Measurements from ENCODE around the gene GIGYF2.
"Not testable (repeated sequence)": the region's sequence is repeated elsewhere in the genome, so short reads cannot be mapped to it uniquely, and the experiment has no call there.

GIGYF2 gene

DNA sequence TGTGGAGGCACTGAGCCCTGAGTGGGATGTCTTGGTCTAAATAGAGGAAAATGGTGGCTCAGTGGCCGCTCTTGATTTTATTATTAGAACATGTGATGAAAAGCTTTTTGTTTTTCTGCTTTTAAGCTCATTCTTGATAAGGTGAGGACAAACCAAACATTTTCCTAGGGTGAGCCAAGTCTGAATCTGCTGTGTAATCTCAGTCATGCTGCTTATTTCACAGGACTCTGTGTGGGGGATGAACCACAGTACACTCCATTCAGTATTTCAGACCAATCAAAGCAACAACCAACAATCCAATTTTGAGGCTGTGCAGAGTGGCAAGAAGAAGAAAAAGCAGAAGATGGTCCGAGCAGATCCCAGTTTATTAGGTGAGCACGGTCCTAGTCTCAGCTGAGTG is 152.9 kb downstream of the GIGYF2 start:
- in situ Hi-C loops (cut with HindIII; ENCODE audit: low pct_unique_long_range_greater_than_20kb, low sequenced_read_pairs) = no loop called here
- TF ChIP-seq JUND (IDR thresholded peaks at IDR 0.05; ENCODE audit: low read depth) = no peak
- no peak for DNase-seq (ENCODE audit: low read depth in 1 of 2, low spot score in 1 of 2)

DNA sequence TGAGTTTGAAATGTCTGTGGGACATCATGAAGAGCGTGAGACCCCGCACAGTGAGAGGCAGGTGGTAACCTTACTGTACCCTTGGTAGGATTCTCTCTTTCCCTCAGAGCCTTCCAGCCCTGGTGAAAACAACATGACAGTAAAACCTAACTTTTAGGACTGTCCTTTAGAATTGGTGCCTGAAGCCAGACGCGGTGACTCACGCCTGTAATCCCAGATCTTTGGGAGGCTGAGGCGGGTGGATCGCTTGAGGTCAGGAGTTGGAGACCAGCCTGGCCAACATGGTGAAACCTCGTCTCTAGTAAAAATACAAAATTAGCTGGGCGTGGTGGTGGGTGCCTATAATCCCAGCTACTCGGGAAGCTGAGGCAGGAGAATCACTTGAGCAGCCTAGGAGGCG is 154.9 kb downstream of the GIGYF2 start:
- DNase-seq (ENCODE audit: low read depth in 1 of 2, low spot score in 1 of 2); in situ Hi-C loops (cut with HindIII; ENCODE audit: low pct_unique_long_range_greater_than_20kb, low sequenced_read_pairs): not testable (repeated sequence)

DNA sequence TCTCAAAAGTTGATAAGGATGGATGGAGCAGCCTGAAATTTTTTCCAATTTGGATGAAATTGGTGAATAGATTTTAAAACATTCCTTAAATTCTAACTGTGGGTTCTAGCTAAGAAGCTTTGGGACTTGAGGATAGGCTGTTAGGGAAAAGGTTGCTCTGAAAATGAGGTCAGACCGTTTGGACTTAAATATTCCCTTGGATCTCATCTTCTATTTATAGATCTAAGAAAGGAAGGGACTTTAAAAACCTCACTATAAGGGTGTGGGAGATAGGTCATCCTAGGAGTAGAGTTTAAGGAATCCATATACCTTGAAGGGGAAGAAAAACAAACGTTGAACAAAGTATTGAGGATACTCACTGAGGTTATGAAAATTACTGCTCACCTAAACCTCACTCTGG is 155.5 kb downstream of the GIGYF2 start:
- in situ Hi-C loops (cut with HindIII; ENCODE audit: low pct_unique_long_range_greater_than_20kb, low sequenced_read_pairs) = no loop called here
- no peak for TF ChIP-seq JUND (IDR thresholded peaks at IDR 0.05; ENCODE audit: low read depth)
- DNase-seq (ENCODE audit: low read depth in 1 of 2, low spot score in 1 of 2) = no peak

DNA sequence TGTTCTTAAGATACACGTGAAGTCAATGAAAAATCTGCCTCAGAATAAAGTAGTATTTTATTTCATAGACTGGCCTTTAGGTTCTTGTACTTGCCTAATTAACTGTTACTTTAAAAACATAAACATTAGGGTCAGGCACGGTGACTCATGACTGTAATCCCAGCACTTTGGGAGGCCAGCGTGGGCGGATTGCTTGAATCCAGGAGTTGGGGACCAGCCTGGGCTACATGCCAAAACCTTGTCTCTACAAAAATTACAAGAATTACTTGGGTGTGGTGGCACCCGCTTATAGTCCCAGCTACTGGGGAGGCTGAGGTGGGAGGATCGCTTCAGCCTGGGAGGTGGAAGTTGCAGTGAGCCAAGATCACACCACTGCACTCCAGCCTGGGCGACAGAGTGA is 157.0 kb downstream of the GIGYF2 start:
- TF ChIP-seq JUND (IDR thresholded peaks at IDR 0.05; ENCODE audit: low read depth) = no peak
- in situ Hi-C loops (cut with HindIII; ENCODE audit: low pct_unique_long_range_greater_than_20kb, low sequenced_read_pairs) = no loop called here
- DNase-seq (ENCODE audit: low read depth in 1 of 2, low spot score in 1 of 2) = no peak

DNA sequence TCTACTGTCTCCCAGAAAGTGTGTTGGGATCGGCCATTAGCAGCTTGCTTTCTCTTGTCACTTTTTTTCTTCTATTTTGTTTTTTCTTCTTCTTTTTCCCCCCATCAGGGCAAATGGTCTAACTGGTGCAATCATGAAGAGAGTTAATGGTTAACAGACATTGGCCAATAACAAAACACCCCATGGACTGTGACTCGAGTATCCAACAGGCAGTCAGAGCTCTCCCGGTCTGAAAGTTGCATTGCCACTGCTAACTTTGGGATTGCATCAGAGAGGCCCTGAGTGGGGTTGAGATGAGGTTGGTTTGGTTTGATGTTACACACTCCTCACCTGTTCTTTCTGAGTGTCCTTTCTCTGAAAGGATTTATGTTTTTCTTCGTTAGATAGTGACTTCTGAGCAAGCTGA is 160.0 kb downstream of the GIGYF2 start:
- in situ Hi-C loops (cut with HindIII; ENCODE audit: low pct_unique_long_range_greater_than_20kb, low sequenced_read_pairs) = no loop called here
- no peak for DNase-seq (ENCODE audit: low read depth in 1 of 2, low spot score in 1 of 2)
- TF ChIP-seq JUND (IDR thresholded peaks at IDR 0.05; ENCODE audit: low read depth) = no peak

DNA sequence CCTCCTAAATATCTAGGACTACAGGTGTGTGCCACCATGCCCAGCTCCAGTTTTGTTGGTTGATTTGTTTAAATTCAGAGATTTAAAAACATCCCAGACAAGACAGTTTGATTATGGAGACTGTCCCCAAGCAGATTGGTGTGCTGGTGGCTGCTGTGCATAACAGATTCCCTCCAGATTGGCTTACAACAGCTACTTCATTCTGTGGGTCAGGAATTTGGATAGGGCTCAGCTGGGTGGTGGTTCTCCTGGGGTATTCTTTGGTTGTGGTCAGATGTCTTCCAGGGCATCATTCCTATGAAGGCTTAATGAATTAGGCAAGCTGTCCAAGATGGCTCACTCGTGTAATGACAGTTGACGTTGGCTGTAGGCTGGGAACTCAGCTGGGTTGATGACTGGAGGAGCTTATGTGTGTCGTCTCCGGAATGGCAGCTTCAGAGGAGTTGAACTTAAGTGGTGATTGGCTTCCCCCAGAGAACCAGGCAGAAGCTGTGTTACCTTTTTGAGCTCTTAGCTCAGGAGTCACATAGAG is 162.3 kb downstream of the GIGYF2 start:
- TF ChIP-seq JUND (IDR thresholded peaks at IDR 0.05; ENCODE audit: low read depth) = no peak
- DNase-seq (ENCODE audit: low read depth in 1 of 2, low spot score in 1 of 2) = no peak
- in situ Hi-C loops (cut with HindIII; ENCODE audit: low pct_unique_long_range_greater_than_20kb, low sequenced_read_pairs) = no loop called here

DNA sequence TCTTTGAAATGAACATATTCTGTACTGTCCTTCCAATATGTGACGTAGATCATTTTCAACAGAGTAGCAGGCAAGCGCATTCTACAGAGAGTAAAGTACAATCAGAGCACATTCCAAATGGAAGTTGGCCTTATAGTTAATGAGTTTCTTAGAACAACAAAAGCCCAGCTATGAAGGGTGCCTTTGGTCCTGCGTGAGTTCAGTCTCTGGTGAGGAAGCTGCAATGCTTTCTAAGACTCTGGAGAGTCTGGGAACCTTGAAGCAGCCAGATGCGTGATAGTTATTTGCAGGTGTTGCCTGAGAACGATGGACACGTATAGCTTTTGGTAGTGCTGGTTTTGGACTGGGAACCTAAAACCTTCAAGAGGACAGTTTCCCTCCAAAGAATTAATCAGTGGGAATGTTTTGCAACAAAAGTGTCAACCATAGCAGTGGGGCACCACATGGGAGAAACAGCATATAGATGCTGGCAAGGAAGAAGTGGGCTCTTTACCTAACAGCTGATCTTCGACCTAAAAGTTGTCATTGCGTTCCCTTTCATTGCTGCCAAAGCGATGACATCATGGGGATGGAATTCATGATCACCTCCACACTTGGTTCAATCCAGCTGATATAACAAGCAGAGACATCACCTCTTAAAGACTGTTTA is 163.6 kb downstream of the GIGYF2 start:
- DNase-seq (ENCODE audit: low read depth in 1 of 2, low spot score in 1 of 2) = no peak
- in situ Hi-C loops (cut with HindIII; ENCODE audit: low pct_unique_long_range_greater_than_20kb, low sequenced_read_pairs) = no loop called here
- no peak for TF ChIP-seq JUND (IDR thresholded peaks at IDR 0.05; ENCODE audit: low read depth)

DNA sequence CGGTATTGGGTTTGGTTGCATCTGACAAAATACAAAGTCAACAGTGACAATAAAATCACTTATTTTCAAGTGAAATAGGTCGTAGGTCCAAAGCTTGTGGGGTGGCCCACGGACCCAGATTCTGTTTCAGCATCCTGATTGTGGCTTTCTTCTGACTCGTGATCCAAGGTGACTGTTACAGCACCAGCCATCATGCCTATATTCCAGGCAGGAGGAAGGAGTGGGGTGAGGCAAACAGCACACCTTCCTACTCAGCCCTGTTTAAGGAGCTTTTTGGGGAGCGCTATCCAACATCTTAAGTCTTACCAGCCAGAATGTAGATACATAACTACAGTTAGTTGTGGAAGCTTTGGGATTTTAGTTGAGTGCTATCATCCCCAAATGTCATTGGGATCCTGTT is 164.2 kb downstream of the GIGYF2 start:
- no peak for TF ChIP-seq JUND (IDR thresholded peaks at IDR 0.05; ENCODE audit: low read depth)
- in situ Hi-C loops (cut with HindIII; ENCODE audit: low pct_unique_long_range_greater_than_20kb, low sequenced_read_pairs) = no loop called here
- no peak for DNase-seq (ENCODE audit: low read depth in 1 of 2, low spot score in 1 of 2)

DNA sequence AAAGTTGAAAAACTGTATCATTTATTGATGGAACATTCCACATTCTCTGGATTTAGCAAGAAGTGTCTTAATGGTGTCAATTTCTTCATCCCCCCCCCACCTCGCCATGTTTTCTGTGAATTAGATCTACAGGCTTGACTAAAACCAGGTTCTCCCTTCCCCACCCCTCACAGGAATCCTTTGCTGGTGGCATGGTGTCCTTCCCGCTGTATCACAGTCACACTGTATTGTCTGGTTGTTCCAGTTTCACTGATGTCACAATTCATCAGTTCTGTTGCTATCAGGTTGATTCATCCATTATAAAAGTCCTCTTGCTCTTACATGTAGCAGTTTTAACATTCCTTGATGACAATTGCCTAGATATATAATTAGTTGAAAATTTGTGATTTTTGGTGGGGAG is 166.9 kb downstream of the GIGYF2 start:
- DNase-seq (ENCODE audit: low read depth in 1 of 2, low spot score in 1 of 2) = no peak
- in situ Hi-C loops (cut with HindIII; ENCODE audit: low pct_unique_long_range_greater_than_20kb, low sequenced_read_pairs) = no loop called here
- TF ChIP-seq JUND (IDR thresholded peaks at IDR 0.05; ENCODE audit: low read depth) = no peak

DNA sequence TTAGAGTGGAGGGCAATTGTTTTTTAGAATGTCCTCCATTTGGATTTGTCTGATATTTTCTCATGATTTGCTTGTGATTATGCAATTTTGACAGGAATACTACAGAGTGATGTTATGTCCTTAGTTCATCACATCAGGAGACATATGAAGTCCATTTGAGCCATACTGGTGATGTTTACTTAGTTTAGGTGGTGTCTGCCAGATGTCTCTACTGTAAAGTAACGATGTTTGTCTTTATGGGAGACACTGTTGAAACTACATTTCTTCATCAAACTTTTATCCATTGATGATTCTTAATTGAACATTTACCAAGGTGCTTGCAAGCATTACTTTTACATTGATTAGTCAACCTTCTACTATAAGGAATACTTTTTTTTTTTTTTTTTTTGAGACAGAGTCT is 168.0 kb downstream of the GIGYF2 start:
- TF ChIP-seq JUND (IDR thresholded peaks at IDR 0.05; ENCODE audit: low read depth) = no peak
- in situ Hi-C loops (cut with HindIII; ENCODE audit: low pct_unique_long_range_greater_than_20kb, low sequenced_read_pairs) = no loop called here
- DNase-seq (ENCODE audit: low read depth in 1 of 2, low spot score in 1 of 2) = no peak

DNA sequence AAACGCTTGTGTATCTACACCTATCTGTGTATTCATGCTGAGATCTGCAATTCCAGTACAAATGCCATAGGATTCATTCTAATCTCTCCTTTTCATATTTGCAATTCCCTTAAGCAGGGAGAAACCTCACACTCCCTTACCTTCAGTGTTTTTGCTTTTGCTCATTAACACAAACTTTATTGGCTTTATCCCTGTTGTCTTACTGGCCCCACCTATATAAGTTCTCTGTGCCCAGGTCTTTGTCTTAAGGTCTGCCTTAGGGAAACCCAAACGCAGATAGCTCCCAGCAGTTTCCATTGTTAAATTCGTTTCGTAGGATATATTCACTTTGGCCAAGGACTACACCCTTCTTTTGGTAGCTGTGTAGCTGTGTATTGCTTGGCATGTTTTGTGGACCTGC is 169.0 kb downstream of the GIGYF2 start:
- no peak for DNase-seq (ENCODE audit: low read depth in 1 of 2, low spot score in 1 of 2)
- in situ Hi-C loops (cut with HindIII; ENCODE audit: low pct_unique_long_range_greater_than_20kb, low sequenced_read_pairs) = no loop called here
- TF ChIP-seq JUND (IDR thresholded peaks at IDR 0.05; ENCODE audit: low read depth) = no peak

DNA sequence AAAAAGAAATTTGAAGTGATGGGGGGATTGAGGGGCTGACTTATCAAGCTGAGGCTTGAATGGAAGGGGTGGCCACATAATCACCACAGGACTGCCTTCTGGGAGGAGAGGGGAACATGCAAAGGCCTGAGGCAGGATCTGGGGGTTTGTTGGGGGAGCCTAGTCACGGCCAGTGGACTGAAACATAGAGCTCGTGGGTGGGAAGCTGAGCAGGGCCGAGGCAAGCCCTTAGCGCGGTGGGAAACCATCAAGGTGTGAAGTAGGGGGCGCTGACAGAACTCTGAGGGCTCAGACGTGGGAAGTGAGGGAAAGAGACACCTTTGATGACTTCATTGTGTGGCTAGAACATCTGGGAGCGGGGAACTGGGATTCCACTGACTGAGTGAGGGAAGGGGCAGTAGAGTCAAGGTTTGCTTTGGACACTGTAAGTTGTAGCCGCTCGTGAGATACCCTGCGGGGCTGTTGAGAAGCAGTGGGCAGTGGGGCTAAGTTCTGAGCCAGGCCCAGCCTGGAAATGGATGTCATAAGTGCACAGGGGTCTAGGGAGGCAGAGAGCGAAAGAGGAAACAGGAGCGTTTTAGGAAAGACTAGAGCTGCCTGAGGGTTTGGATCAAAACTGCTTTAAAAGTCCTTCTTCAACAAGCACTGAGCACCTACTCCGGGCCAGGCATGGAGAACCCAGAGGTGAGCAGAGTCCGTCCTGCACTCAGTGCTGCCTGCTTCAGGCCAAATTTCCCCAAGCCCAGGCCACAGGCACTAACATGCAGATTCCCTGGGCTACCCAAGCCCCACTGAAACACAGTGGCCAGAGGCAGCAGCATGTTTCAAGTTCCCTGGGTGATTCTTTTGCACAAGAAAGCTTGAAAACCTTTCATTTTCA is 172.2 kb downstream of the GIGYF2 start:
- in situ Hi-C loops (cut with HindIII; ENCODE audit: low pct_unique_long_range_greater_than_20kb, low sequenced_read_pairs) = no loop called here
- no peak for DNase-seq (ENCODE audit: low read depth in 1 of 2, low spot score in 1 of 2)
- no peak for TF ChIP-seq JUND (IDR thresholded peaks at IDR 0.05; ENCODE audit: low read depth)

DNA sequence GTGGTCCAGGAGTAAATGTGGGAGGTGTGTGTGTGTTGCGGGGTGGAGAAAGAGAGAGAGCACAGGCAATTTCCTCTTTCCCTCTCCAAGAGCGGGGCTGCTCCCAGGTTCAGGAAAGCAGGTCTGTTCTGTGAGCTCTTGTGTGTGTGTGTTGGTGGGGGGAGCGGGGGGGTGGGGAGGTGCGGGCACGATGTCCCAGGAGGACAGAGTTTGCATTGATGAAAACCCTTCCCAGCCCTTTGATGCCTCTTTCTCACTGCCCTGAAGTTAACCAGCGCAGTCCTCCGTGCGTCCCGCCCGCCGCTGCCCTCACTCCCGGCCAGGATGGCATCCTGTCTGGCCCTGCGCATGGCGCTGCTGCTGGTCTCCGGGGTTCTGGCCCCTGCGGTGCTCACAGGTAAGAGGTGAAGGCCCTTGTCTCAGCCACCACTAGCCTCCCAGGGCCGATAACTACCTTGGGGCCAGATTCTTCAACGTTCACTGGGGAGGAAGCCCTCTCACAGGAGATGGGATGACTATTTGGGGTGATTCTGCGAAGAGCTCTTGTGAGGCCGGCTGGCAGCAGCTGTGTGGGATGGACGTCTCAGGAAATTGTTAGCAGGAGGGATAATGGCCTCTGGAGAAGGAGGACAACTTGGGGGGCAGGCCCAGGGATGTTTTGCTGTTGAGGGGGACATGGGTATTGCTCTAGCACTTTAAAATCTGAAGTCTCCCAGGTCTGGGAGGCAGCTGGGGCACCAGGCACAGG is 173.1 kb downstream of the GIGYF2 start, which contains the start of gene SNORC:
TSS of gene SNORC (plus strand) at position 247 of the 748 bp plus-strand sequence. CDS start at position 325, 78 bp downstream.
- DNase-seq (ENCODE audit: low read depth in 1 of 2, low spot score in 1 of 2) = no peak
- no peak for TF ChIP-seq JUND (IDR thresholded peaks at IDR 0.05; ENCODE audit: low read depth)
- in situ Hi-C loops (cut with HindIII; ENCODE audit: low pct_unique_long_range_greater_than_20kb, low sequenced_read_pairs) = no loop called here
